H1 (cell line): ENCODE results near the gene SBNO2.

Source experiments
- RFX5 ChIP-seq: IDR thresholded peaks from 2 replicates; pipeline ENCODE4 v1.6.1; 2011; ENCODE audit warnings: low read depth, low read length, improper control_type of control experiment, borderline replicate concordance
- TEAD4 ChIP-seq: IDR thresholded peaks from 2 replicates; pipeline ENCODE4 v1.6.1; 2012; ENCODE audit warnings: low read depth, low read length, inconsistent platforms, mixed read lengths
- YY1 ChIP-seq: IDR thresholded peaks from 2 replicates; pipeline ENCODE4 v1.6.1; 2011; ENCODE audit warnings: low read depth, mild to moderate bottlenecking, low read length
- ZNF274 ChIP-seq: IDR thresholded peaks from 2 replicates; pipeline ENCODE4 v1.7.0; 2012; ENCODE audit warnings: low read length, borderline replicate concordance; ENCODE audit errors: extremely low read depth
- TF ChIP-seq, protein P1 (sequence below), 3 experiments: IDR thresholded peaks; 1 replicate in 2 of 3; 2 replicates in 1 of 3; pipeline versions ENCODE4 v1.5.1 to v1.6.1; 2011; ENCODE audit warnings: low read length in 3 of 3, mild to moderate bottlenecking in 3 of 3, inconsistent platforms in 2 of 3, low read depth in 1 of 3, moderate library complexity in 1 of 3; ENCODE audit not compliant: insufficient read depth in 1 of 3; ENCODE audit errors: control extremely low read depth in 1 of 3

DNA sequence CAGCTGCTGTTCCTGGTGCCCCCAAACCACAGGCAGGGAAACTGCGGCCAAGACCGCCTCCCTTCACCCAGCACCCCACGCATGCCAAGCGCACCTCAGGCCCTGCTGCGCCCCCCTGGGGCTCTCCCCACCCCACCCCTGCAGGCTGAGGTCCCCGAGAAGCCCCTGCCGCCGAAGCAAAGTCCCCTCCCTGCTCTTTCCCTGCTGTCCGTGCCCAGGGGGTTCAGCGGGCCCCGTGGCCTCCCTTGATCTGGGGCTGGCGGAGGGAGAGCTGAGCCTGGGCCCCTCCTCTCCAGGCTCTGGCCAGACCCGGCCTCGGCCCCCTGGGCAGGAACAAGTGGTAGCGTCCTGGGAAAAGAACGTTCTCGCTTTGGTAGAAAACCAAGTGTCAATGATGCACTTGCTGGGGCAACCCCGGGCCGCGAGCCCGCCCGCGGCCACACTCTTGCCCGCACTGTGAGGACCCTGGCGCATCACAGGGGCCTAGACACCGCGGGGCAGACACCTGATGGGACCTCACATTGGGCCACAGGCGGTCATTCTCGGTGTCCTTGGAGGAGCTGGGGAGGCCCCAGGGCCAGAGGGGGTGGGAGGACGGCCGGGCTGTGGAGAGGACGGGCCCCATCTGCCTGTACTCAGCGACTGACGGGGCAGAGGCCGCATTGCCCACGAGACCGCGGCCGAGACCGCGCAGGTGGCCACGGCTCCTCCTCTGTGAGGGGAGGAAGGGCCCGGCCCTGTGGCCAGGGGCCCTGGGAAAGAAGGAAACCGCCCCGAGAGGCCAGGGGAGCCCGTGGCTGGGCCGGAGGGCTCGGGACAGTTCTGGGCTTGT lies 41.3 kb downstream of the SBNO2 start:
- TF ChIP-seq ZNF274 (no peak), RFX5 (no peak), TEAD4 (no peak), YY1 (no peak)
- TF ChIP-seq, protein P1, sequence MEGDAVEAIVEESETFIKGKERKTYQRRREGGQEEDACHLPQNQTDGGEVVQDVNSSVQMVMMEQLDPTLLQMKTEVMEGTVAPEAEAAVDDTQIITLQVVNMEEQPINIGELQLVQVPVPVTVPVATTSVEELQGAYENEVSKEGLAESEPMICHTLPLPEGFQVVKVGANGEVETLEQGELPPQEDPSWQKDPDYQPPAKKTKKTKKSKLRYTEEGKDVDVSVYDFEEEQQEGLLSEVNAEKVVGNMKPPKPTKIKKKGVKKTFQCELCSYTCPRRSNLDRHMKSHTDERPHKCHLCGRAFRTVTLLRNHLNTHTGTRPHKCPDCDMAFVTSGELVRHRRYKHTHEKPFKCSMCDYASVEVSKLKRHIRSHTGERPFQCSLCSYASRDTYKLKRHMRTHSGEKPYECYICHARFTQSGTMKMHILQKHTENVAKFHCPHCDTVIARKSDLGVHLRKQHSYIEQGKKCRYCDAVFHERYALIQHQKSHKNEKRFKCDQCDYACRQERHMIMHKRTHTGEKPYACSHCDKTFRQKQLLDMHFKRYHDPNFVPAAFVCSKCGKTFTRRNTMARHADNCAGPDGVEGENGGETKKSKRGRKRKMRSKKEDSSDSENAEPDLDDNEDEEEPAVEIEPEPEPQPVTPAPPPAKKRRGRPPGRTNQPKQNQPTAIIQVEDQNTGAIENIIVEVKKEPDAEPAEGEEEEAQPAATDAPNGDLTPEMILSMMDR (IDR thresholded peaks at IDR 0.05; ENCODE audit: control extremely low read depth in 1 of 3, insufficient read depth in 1 of 3, low read depth in 1 of 3, low read length in 3 of 3) = no peak
